Cerebellar cortex (tissue), 1 donor: ENCODE results near the gene NINL.
A peak's percentile ranks its signal among the peaks of the same experiment; 100 is the strongest.
"Not testable (repeated sequence)": the region's sequence is repeated elsewhere in the genome, so short reads cannot be mapped to it uniquely, and the experiment has no call there.

Experiments
- DNase-seq: peaks from one replicate; pipeline ENCODE4 v3.0.0-alpha.2; 2015; ENCODE audit warnings: low spot score

The NINL gene

GRCh38 chr20:25484224-25484846 is 101.0 kb downstream of the NINL start:
- peak; percentile 92 for DNase-seq

- no peak for DNase-seq
Measured at GRCh38 chr20:25483431-25484132, 101.7 kb downstream of the NINL start.

- no peak for DNase-seq
Measured at GRCh38 chr20:25481918-25482253, 103.4 kb downstream of the NINL start.

- DNase-seq: no peak
Measured at GRCh38 chr20:25481235-25481917, 104.0 kb downstream of the NINL start.

- no peak for DNase-seq
Measured at GRCh38 chr20:25480797-25481196, 104.5 kb downstream of the NINL start.

GRCh38 chr20:25480156-25480555 is 105.2 kb downstream of the NINL start:
- peak; percentile 67 for DNase-seq

- DNase-seq: no peak
Measured at GRCh38 chr20:25479638-25480037, 105.7 kb downstream of the NINL start.

GRCh38 chr20:25478889-25479568 is 106.3 kb downstream of the NINL start:
- DNase-seq: no peak

GRCh38 chr20:25477014-25477882 is 108.1 kb downstream of the NINL start:
- no peak for DNase-seq

- no peak for DNase-seq
Measured at GRCh38 chr20:25476106-25477013, 109.0 kb downstream of the NINL start.

GRCh38 chr20:25473297-25473696 is 112.0 kb downstream of the NINL start:
- DNase-seq: not testable (repeated sequence)

- DNase-seq: no peak
Measured at GRCh38 chr20:25471020-25471419, 114.3 kb downstream of the NINL start.

GRCh38 chr20:25470045-25470444 is 115.3 kb downstream of the NINL start:
- peak; percentile 32 for DNase-seq

- DNase-seq: no peak
Measured at GRCh38 chr20:25469558-25469957, 115.8 kb downstream of the NINL start.

GRCh38 chr20:25468126-25469075 is 116.9 kb downstream of the NINL start:
- DNase-seq: no peak

- no peak for DNase-seq
Measured at GRCh38 chr20:25467441-25467840, 117.9 kb downstream of the NINL start.

GRCh38 chr20:25466846-25467245 is 118.5 kb downstream of the NINL start:
- DNase-seq: no peak

GRCh38 chr20:25465243-25466135 is 119.8 kb downstream of the NINL start:
- DNase-seq: no peak
